ENCODE data around the gene NVL.
"Not testable (repeated sequence)": the region's sequence is repeated elsewhere in the genome, so short reads cannot be mapped to it uniquely, and the experiment has no call there.

The NVL gene

GRCh38 chr1:224216382-224216781 is 113.6 kb downstream of the NVL start:
- Histone ChIP-seq H3K9ac (ENCODE audit: low read depth, low read length) (no peak overlapping the region), H3K9me3 (ENCODE audit: control insufficient read depth, insufficient read depth, low read length) (no peaks in the 10 kb centered on the region), H3K4me1 (ENCODE audit: insufficient read depth, low read length) (peaks cover 23% of the 10 kb centered on the region), H3K36me3 (ENCODE audit: insufficient read depth, low read length) (no peaks in the 10 kb centered on the region; the same call in 1 of the 2 replicates)

- H3K9me3 ChIP-seq (ENCODE audit: control insufficient read depth, insufficient read depth, low read length), result no peaks in the 10 kb centered on the region
- no peak overlapping the region for H3K9ac ChIP-seq (ENCODE audit: low read depth, low read length)
- peaks cover 23% of the 10 kb centered on the region for H3K4me1 ChIP-seq (ENCODE audit: insufficient read depth, low read length)
- no peaks in the 10 kb centered on the region; the same call in 1 of the 2 replicates for H3K36me3 ChIP-seq (ENCODE audit: insufficient read depth, low read length)
Observed at GRCh38 chr1:224213438-224214119, 116.4 kb downstream of the NVL start.

- Histone ChIP-seq H3K9ac (ENCODE audit: low read depth, low read length) (no peak overlapping the region), H3K36me3 (ENCODE audit: insufficient read depth, low read length) (no peaks in the 10 kb centered on the region), H3K9me3 (ENCODE audit: control insufficient read depth, insufficient read depth, low read length) (no peaks in the 10 kb centered on the region), H3K4me1 (ENCODE audit: insufficient read depth, low read length) (peaks cover 17% of the 10 kb centered on the region)
Observed at GRCh38 chr1:224212618-224213061, 117.3 kb downstream of the NVL start.

GRCh38 chr1:224211206-224211962 is 118.6 kb downstream of the NVL start:
- Histone ChIP-seq H3K9me3 (ENCODE audit: control insufficient read depth, insufficient read depth, low read length) (no peaks in the 10 kb centered on the region), H3K36me3 (ENCODE audit: insufficient read depth, low read length) (no peaks in the 10 kb centered on the region), H3K9ac (ENCODE audit: low read depth, low read length) (no peak overlapping the region), H3K4me1 (ENCODE audit: insufficient read depth, low read length) (peaks cover 17% of the 10 kb centered on the region)

GRCh38 chr1:224205931-224206538 is 123.9 kb downstream of the NVL start:
- not testable (repeated sequence) for H3K36me3 ChIP-seq (ENCODE audit: insufficient read depth, low read length); H3K9me3 ChIP-seq (ENCODE audit: control insufficient read depth, insufficient read depth, low read length); H3K9ac ChIP-seq (ENCODE audit: low read depth, low read length)
- peaks cover 21% of the 10 kb centered on the region for H3K4me1 ChIP-seq (ENCODE audit: insufficient read depth, low read length)

- H3K9ac ChIP-seq (ENCODE audit: low read depth, low read length), result no peak overlapping the region
- H3K9me3 ChIP-seq (ENCODE audit: control insufficient read depth, insufficient read depth, low read length), result no peaks in the 10 kb centered on the region
- peaks cover 21% of the 10 kb centered on the region for H3K4me1 ChIP-seq (ENCODE audit: insufficient read depth, low read length)
- H3K36me3 ChIP-seq (ENCODE audit: insufficient read depth, low read length), result no peaks in the 10 kb centered on the region
Observed at GRCh38 chr1:224205438-224205840, 124.5 kb downstream of the NVL start.

- H3K4me1 ChIP-seq (ENCODE audit: insufficient read depth, low read length), result peaks cover 21% of the 10 kb centered on the region
- no peaks in the 10 kb centered on the region for H3K9me3 ChIP-seq (ENCODE audit: control insufficient read depth, insufficient read depth, low read length)
- no peak overlapping the region for H3K9ac ChIP-seq (ENCODE audit: low read depth, low read length)
- H3K36me3 ChIP-seq (ENCODE audit: insufficient read depth, low read length), result no peaks in the 10 kb centered on the region
Observed at GRCh38 chr1:224203243-224204016, 126.5 kb downstream of the NVL start.

- Histone ChIP-seq H3K9me3 (ENCODE audit: control insufficient read depth, insufficient read depth, low read length) (no peaks in the 10 kb centered on the region), H3K36me3 (ENCODE audit: insufficient read depth, low read length) (no peaks in the 10 kb centered on the region), H3K4me1 (ENCODE audit: insufficient read depth, low read length) (peaks cover 21% of the 10 kb centered on the region), H3K9ac (ENCODE audit: low read depth, low read length) (no peak overlapping the region)
Observed at GRCh38 chr1:224201853-224202252, 128.1 kb downstream of the NVL start.

- no peaks in the 10 kb centered on the region for H3K9me3 ChIP-seq (ENCODE audit: control insufficient read depth, insufficient read depth, low read length)
Observed at GRCh38 chr1:224201383-224201782, 128.6 kb downstream of the NVL start.

GRCh38 chr1:224199679-224200078 is 130.3 kb downstream of the NVL start:
- Histone ChIP-seq H3K9ac (ENCODE audit: low read depth, low read length) (no peak overlapping the region), H3K4me1 (ENCODE audit: insufficient read depth, low read length) (peaks cover 10% of the 10 kb centered on the region; the same call in 1 of the 2 replicates), H3K9me3 (ENCODE audit: control insufficient read depth, insufficient read depth, low read length) (no peaks in the 10 kb centered on the region), H3K36me3 (ENCODE audit: insufficient read depth, low read length) (no peaks in the 10 kb centered on the region)

More at GRCh38 chr1:224201383-224201782, 128.6 kb downstream of the NVL start:
- no peaks in the 10 kb centered on the region for H3K36me3 ChIP-seq (ENCODE audit: insufficient read depth, low read length)
- no peak overlapping the region for H3K9ac ChIP-seq (ENCODE audit: low read depth, low read length)
- H3K4me1 ChIP-seq (ENCODE audit: insufficient read depth, low read length), result peaks cover 21% of the 10 kb centered on the region

- H3K4me1 ChIP-seq (ENCODE audit: insufficient read depth, low read length), result peaks cover 6% of the 10 kb centered on the region; the same call in 1 of the 2 replicates
- H3K9me3 ChIP-seq (ENCODE audit: control insufficient read depth, insufficient read depth, low read length), result no peaks in the 10 kb centered on the region
- H3K9ac ChIP-seq (ENCODE audit: low read depth, low read length), result no peak overlapping the region
- H3K36me3 ChIP-seq (ENCODE audit: insufficient read depth, low read length), result no peaks in the 10 kb centered on the region
Observed at GRCh38 chr1:224198572-224198971, 131.4 kb downstream of the NVL start.

GRCh38 chr1:224196813-224197600 is 133.0 kb downstream of the NVL start:
- H3K9ac ChIP-seq (ENCODE audit: low read depth, low read length), result no peak overlapping the region
- no peaks in the 10 kb centered on the region for H3K4me1 ChIP-seq (ENCODE audit: insufficient read depth, low read length)
- peaks cover 5% of the 10 kb centered on the region; the same call in 1 of the 2 replicates for H3K36me3 ChIP-seq (ENCODE audit: insufficient read depth, low read length)
- H3K9me3 ChIP-seq (ENCODE audit: control insufficient read depth, insufficient read depth, low read length), result no peaks in the 10 kb centered on the region

GRCh38 chr1:224193319-224193966 is 136.5 kb downstream of the NVL start:
- Histone ChIP-seq H3K4me1 (ENCODE audit: insufficient read depth, low read length) (no peaks in the 10 kb centered on the region), H3K36me3 (ENCODE audit: insufficient read depth, low read length) (peaks cover 6% of the 10 kb centered on the region; the same call in 1 of the 2 replicates), H3K9ac (ENCODE audit: low read depth, low read length) (no peak overlapping the region), H3K9me3 (ENCODE audit: control insufficient read depth, insufficient read depth, low read length) (no peaks in the 10 kb centered on the region)

All from ES-I3 (cell line).